Measurements from ENCODE around the gene TTLL11.

The TTLL11 gene

DNA sequence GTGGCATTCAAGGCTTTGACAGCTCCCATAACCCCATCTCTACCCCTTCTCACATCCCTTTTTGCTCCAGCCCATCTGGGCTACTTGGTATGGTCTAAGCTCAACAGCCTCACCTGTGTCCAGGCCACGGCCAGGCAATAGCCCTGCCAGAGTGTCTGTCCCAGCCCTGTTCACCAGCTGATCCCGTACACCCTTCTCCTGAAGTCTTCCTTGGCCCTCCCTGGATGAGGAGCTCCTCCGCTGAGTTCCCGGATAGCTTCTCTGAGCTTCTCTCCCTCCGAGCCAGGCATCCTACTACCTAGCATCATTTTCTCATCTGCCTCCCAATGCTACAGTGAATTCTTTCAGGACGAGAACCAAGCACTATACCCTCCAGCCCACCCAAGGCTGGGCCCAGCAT is 233.5 kb downstream of the TTLL11 start:
- TF ChIP-seq, protein P1, sequence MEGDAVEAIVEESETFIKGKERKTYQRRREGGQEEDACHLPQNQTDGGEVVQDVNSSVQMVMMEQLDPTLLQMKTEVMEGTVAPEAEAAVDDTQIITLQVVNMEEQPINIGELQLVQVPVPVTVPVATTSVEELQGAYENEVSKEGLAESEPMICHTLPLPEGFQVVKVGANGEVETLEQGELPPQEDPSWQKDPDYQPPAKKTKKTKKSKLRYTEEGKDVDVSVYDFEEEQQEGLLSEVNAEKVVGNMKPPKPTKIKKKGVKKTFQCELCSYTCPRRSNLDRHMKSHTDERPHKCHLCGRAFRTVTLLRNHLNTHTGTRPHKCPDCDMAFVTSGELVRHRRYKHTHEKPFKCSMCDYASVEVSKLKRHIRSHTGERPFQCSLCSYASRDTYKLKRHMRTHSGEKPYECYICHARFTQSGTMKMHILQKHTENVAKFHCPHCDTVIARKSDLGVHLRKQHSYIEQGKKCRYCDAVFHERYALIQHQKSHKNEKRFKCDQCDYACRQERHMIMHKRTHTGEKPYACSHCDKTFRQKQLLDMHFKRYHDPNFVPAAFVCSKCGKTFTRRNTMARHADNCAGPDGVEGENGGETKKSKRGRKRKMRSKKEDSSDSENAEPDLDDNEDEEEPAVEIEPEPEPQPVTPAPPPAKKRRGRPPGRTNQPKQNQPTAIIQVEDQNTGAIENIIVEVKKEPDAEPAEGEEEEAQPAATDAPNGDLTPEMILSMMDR (IDR thresholded peaks at IDR 0.05; ENCODE audit: control insufficient read depth, extremely low read depth, insufficient read depth) = no peak
- no peak overlapping the region for H3K4me3 ChIP-seq (ENCODE audit: low read depth, low read length)

DNA sequence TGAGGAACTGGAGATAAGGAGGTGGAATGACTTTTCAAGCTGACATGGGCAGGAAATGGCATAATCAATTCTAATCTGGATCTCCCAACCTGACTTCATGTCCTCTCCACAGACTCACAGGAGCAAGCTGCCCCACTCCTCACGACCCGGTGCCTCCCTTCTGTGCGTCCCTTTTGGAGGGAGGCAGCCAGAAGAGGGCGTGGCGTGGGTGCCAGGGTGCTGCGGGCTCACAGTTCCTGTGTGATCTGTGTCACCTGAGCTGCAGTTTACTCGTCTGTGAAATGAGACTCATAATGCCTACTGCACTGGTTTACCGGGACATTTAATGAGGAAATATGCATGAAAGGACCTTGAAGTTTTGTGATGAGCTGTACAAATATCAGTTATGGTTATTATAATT is 234.3 kb downstream of the TTLL11 start:
- TF ChIP-seq, protein P1 (IDR thresholded peaks at IDR 0.05; ENCODE audit: control insufficient read depth, extremely low read depth, insufficient read depth) = no peak
- no peak overlapping the region for H3K4me3 ChIP-seq (ENCODE audit: low read depth, low read length)
- no peak for DNase-seq (ENCODE audit: low read depth)

More for the DNA sequence above, 233.5 kb downstream of the TTLL11 start:
- no peak for DNase-seq (ENCODE audit: low read depth)

DNA sequence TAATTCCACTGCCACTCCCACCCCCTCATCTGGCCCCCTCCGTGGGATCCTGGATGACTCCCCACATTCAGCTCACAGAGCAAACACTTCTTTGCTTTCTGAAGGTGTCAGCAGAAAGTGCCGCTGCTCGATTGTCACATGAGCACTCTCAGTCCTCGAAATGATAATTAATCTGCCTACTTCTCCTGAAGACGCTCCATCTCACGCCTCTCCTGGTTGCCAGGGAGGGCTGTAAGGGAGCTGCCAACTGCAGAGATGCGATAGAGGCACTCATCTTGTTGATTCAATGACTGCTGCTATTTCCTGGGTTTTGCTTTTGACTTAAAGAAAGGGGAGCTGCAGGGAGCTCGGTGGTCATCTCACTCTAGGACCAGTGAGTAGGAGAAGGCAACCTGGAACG is 235.2 kb downstream of the TTLL11 start:
- no peak overlapping the region for H3K4me3 ChIP-seq (ENCODE audit: low read depth, low read length)
- DNase-seq (ENCODE audit: low read depth) = no peak
- TF ChIP-seq, protein P1 (IDR thresholded peaks at IDR 0.05; ENCODE audit: control insufficient read depth, extremely low read depth, insufficient read depth) = no peak

DNA sequence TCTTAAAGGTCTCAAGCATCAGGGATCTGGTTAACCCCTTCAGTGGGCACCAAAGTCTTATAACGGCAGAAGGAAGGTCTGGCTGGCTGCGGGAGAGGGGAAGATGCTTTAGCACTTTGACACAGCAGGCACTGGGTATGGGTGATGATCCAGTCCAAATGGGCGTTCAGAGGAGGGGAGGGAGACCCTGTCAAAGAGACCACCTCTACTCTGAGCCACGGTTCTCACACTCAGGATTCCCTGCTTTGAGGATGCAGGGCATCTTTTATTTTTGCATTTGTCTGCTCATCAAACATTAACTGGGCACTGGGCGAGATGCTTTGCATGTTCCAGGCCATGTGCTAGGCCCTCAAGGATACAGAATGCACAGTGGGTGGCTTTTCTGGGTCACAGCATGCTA is 237.6 kb downstream of the TTLL11 start:
- TF ChIP-seq, protein P1 (IDR thresholded peaks at IDR 0.05; ENCODE audit: control insufficient read depth, extremely low read depth, insufficient read depth) = no peak
- DNase-seq (ENCODE audit: low read depth) = no peak
- no peak overlapping the region for H3K4me3 ChIP-seq (ENCODE audit: low read depth, low read length)

DNA sequence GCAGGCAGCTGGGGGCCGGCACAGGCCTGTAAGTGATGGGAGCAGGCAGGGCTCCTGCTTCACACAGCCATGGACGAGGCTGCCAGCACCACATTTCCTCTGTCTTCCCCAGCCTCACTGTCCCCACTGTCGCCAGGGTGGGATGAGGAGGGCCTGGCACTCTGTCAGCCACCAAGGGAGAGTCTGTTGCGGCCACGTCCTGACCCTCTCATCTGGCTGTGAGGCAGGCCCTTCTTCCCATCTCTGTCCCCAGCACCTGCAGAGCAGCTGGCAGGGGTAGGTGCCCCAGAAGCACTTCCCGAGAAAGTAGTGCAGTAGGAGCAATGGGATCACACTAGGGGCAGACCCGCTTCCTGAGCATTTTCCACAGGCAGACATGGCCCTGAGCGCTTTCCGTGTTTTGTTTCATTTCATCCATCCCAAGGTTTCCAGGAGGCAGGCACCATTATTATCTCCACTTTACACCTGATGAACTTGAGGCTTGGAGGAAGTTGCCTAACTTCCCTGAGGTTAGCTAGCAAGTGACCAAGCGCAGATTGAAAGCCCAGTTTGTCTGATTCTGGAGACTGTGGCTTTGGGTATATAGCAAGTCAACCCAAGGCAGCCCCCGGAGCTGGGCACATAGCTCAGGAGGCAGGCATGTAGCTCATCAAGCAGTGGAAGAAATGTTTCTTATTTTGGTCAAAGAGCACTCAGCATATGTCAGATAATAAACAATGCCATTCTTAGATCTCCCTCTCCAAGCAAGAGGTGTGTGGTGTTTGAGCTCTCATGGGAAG is 239.3 kb downstream of the TTLL11 start:
- no peak for DNase-seq (ENCODE audit: low read depth)
- TF ChIP-seq, protein P1 (IDR thresholded peaks at IDR 0.05; ENCODE audit: control insufficient read depth, extremely low read depth, insufficient read depth) = no peak

DNA sequence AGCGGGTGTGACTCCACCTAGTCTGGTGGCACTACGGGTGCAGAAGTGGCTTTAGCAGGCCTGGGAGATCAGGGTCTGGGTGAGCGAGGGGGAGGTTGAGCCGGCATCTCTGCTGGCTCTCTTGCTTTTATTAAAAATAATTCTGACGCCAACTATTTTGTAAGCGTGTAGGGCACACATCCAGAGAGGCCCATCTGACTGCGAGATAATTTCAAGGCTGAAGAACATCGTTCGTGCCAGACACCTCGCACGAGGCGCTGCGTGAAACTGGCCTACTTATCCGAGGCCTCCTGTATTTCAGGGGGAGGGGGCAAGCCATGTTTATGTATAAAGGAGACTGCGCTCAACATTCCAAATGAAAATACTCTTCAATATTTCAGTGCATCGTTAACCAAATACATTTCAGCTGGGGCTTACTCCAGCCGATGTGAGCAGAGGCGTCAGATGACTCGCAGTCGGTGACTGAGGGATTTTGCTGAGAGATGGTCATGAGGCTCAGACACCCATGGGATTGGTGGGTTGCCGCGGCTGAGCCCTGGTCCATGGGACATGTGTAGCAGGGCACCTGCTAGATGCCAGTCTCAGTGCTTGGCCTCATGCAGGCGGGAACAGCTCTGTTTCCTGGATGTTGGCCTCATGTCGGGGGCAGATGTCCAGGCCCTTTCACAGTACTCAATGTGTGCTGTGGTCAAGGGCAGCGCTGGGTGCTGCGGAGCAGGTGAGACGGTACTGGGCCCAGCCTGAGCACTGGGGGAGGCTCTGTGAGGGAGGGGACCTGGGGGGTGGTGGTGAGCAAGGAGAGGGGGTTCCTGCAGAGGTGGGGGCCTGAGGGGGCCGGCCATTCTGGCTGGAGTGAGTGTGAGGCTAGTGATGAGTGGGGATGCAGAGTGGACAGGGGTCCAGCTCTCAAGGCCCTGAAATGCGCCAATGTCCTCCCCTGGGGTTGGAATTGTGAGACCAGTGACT is 240.2 kb downstream of the TTLL11 start:
- no peak overlapping the region for H3K4me3 ChIP-seq (ENCODE audit: low read depth, low read length)
- DNase-seq (ENCODE audit: low read depth) = no peak
- TF ChIP-seq, protein P1 (IDR thresholded peaks at IDR 0.05; ENCODE audit: control insufficient read depth, extremely low read depth, insufficient read depth) = no peak

More for the DNA sequence above, 239.3 kb downstream of the TTLL11 start:
- no peak overlapping the region for H3K4me3 ChIP-seq (ENCODE audit: low read depth, low read length)

Measured in LNCaP clone FGC (cell line).